HG02938 (cell line): ENCODE results near the gene XIRP2.
"Not testable (repeated sequence)": the region's sequence is repeated elsewhere in the genome, so short reads cannot be mapped to it uniquely, and the experiment has no call there.

ENCODE experiments used
- ATAC-seq: cut with Tn5 transposase; IDR thresholded peaks from one replicate; pipeline ENCODE4 v1.9.1; 2021; ENCODE audit warnings: mild to moderate bottlenecking, moderate library complexity; ENCODE audit not compliant: unreplicated experiment

The XIRP2 gene

DNA sequence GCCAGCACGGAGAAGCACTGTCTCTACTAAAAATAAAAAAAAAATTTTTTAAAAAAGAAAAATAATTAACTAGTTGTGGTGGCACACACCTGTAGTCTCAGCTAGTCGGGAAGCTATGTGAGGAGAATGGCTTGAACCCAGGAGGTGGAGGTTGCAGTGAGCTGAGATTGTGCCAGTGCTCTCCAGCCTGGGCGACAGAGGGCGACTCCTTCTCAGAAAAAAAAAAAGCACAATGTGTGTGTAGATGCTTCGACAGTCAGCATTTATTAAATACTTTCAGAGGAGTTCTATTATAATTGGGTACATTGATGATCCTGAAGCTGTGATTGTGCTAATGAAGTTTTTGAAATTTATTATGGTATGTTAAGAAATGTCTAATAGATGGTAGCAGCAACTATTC is 46.5 kb downstream of the XIRP2 start:
- no peak for ATAC-seq

DNA sequence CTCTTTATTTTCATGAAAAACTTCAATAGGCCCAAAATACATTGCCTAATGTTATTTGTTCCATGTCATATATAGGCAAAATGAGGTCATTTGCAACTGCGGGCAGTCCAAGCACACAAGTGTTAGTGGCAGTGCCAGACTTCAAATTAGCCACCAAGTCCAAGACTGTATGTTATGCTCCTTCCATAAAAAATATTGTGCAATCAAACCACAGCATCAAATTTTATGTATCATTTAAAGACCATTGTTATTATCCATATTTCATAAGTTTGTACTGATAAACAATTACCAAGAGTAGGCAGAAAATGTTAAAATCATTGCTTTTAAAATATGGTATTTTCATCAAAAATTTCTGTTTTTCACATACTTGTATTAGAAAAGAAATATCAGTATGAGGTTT is 54.1 kb downstream of the XIRP2 start:
- ATAC-seq, result no peak

DNA sequence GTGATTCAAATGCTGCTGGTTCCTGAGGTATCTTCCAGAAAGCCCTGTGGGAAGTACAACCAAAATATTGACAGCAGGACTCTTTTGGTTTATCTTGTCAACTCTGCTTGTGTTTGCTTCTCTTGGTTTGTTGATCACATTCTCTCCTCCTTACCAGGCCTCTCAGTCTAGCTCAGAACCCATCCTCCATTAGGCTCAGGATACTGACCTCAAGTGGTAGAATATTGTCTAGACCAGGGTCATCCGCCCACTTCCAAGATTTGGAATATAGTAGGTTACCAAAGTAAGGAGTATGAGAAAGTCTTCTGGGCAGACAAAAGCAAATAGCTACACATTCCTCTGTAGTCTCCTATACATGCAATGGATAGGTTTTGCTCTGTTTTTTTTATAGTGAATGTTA is 56.6 kb downstream of the XIRP2 start:
- ATAC-seq, result no peak

DNA sequence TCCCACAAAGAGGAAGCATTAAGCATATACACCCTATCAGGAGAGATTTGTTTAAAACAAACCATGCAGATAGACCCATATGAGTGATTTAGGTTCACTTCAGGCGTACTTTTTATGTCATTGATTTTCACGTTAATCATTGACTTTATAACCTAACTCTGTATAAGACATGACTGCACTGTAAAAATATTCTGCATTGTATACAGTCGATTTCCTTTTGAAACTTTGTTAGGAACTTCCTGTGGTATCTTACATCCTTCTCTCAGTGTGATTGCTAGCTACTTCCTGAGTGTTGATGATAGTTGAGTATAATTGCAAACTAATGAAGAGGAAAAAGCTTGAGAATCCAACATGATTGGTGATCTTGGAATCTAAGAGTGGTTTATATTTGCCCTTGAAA is 69.4 kb downstream of the XIRP2 start:
- ATAC-seq, result no peak

DNA sequence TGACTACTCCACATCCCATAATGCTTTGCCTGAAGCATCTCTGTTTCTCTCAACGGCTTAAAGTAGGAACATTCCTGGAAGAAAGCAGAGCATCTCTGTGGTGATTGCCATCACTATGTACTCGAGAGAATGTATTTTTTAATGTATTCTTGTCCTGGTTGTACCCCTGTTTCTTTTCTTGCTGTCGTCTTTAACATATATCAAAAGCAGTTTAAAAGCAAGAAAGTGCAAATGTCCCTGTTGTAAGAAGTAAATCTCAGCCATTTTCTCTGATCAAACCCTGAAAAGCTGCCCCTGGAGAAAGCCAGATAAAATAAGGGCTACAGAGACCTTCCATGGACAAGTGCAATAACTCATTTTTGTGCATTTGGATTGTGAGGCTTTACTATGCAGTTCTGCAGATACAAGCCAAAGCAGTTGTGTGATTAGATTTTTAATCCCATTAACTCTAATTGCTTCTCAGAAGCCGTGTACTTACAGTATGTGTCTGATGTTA is 70.8 kb downstream of the XIRP2 start:
- ATAC-seq, result no peak

DNA sequence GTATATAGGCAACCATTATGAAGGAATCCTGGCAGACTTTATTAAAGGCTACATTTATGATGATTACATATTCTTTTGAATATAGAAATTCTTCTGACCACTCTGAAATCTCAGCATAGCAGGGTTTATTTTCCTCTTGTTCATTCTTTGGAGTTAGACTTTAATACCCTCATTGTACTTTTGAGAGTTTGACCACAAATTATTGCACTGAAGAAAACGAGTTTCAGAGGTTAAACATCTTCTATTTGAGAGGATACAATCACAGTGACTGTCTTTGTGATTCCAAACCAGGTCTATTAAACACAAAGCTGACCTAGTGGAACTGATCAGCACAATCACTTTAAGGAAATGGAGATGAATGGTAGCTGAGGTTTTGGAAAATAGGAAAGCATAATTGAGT is 71.3 kb downstream of the XIRP2 start:
- ATAC-seq, result no peak

DNA sequence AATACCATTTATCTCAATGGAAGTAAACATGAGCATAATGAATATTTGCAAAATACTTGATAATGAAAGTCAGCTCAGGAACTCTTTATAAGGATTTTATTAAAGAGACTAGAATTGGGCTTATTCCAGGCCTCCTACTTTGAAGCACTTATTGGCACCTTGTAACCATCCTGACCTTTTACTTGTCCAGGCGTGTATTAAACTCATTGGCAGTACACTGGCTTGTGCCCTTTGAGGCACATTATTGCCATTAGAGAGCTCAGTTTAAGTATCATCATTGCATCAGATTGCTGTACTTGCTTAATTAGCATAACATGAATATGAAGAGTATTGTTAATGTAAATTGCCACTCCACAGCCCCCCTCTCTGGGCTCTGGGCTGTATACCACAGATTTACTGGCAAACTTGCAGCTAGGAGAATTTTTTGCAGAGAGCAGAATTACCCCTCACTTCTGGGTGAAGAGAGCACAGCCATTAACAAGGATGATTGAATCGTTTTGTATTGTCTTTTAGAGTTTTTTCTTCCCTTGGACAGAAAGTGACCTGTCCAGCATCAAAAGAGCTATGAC is 72.5 kb downstream of the XIRP2 start:
- ATAC-seq, result no peak

DNA sequence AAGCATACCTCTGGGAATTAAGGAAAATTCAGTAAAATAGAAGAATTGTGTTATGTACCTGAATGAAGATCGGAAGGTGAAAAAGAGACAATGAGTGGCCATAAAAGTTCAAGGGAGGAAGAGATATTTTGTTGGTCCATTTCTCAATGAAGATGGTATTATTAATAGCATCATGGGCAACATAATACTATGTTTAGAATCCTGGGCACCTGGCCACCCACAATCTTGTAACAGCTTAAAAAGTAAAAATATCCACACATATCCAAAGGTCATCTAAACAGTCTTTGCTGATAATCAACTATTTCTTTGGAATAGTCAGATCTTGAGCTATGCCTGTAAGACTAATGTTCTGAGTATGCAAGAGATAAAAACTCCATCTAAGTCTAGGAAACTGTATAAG is 73.7 kb downstream of the XIRP2 start:
- ATAC-seq, result no peak

DNA sequence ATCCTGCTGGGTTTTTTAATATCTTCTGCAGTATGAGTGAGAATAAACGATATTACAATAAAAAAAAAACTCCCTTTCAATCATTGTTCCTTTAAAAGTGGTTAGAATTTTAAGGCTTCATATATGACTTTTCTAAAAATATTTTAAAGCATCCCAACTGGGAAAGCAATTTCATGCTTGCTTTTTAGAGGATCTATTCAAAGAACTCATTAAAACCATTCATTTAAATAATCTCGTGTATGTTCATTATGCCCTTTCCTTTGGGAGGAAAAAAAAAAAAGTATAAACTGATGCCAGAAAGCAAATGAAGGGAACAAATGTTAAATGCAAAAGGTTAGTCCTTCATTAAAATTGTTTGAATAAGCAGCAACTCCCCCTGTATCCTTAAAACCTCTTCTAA is 81.2 kb downstream of the XIRP2 start:
- no peak for ATAC-seq

DNA sequence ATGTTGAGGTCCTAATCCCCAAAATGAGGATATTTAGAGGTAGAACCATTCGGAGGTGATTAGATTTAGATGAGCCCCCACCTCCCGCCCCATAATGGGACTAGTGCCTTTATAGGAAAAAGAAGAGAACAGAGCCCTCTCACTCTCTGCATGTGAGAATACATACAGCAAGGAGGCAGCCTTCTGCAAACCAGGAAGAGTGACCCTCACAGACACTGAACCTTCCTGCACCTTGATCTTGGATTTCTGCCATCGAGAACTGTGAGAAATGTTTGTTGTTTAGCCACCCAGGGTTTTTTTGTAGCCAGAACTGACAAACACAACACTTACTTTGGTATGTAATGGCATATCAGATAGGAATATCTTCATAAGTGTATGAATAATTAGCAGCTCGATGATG is 83.7 kb downstream of the XIRP2 start:
- ATAC-seq, result no peak

DNA sequence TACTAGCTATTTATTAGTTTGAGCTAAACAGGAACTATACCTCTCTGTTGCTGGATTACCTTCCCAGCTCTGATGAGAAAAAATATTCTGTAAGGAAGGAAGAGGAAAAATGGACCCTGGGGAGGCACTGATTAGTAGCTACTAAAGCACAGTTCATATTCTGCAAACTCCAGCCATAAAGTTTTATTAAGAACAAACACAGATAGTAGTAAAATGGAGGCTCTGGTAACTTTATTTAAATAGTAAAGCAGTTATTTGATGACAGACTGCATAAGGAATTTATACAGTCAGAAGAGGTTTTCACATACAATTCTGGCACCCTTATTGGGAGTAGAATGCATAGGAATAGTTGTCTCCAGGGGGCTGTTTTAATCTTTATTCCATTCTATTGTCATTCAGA is 84.1 kb downstream of the XIRP2 start:
- ATAC-seq, result no peak

DNA sequence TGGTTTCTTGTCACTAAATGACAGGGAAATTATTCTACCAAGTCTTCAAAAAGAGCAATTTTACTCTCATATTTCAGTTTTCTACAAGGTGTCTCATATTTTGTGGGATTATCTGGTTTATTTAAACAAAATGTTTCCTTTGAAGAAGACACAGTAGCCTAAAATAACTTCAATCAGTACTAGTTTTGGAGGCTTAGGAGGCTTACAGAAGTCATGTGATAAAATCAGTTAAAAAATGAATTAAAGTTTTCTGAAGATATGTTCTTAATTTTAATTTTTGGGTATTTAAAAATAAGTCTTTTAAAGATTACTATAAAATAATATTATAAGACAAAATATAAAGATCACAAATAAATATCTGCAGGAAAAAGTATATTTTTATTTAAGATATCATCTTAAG is 95.9 kb downstream of the XIRP2 start:
- no peak for ATAC-seq

DNA sequence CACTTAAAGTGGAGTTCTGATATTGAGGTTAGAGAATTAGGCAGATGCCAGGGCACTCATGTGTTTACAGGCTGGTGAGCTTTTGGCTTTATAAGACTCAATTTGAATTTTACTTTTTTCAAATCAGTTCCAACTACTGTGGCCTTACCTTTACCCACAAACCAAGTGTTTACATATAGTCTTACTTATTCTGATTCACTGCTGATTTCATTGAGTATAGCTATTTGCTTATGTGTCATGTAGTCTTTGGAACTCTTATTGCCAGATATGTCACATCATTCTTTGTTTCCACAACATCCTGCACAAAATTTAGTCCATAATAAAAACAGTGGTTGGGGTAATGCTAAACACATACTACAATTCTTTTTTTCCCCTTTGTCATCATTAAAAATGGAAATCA is 96.5 kb downstream of the XIRP2 start:
- no peak for ATAC-seq

DNA sequence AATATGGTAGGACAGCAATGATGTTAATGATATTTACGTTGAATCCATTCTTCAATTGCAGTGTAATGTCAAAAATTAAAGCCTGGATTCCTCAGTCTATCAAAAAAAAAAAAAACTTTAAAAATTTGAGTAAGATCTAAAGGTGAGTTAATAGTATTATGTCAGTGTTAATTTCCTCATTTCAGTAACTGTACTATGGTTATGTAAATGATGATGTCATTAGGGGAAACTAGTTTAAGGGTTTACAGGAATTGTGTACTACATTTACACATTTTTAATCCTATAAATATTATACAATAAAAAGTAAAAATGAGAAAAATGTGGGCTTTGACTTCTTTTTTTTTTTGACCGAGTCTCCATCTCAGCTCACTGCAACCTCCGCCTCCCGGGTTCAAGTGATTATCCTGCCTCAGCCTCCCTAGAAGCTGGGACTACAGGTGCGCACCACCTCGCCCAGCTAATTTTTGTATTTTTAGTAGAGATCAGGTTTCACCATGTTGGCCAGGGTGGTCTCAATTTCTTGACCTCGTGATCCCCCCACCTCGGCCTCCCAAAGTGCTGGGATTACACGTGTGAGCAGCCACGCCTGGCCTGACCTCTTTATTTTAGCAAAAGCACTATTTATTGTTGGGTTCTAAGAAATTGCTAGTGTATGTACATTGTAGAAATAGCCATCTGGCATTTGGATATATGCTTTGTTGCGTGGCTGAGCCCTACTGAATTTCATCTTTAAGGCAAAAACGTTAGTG is 106.5 kb downstream of the XIRP2 start:
- ATAC-seq, result no peak

DNA sequence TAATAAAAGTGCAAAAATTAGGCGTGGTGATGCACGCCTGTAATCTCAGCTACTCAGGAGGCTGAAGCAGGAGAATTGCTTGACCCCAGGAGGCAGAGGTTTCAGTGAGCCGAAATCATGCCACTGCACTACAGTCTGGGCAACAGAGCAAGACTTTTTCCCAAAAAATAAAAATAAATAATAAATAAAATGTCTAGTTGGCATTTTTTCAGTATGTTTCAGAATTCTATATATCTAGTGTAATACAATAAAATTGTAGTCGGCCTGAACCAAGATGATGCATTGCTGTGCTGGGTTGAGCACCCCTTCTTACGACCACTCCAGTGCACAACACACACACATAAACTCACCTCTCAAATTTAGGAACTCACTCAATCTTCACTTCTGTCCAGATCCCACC is 108.2 kb downstream of the XIRP2 start:
- ATAC-seq, result no peak

DNA sequence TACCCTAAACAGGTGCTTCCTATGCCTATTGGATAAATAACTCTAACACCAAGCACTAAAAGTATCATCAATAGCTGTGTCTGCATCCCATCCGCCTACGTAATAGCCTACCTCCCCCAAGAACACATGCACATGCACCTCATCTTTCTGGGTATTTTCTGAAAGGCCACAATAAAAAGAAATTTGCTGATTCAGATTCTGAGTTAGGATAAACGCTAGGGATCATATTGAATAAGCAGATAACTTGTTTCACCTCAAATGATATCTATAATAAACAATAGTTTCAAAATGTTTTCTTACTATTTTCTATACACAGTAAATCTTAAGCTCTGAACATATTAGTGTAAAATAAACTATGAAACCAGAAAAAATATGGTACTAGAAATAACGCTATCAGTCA is 112.9 kb downstream of the XIRP2 start:
- ATAC-seq, result no peak

DNA sequence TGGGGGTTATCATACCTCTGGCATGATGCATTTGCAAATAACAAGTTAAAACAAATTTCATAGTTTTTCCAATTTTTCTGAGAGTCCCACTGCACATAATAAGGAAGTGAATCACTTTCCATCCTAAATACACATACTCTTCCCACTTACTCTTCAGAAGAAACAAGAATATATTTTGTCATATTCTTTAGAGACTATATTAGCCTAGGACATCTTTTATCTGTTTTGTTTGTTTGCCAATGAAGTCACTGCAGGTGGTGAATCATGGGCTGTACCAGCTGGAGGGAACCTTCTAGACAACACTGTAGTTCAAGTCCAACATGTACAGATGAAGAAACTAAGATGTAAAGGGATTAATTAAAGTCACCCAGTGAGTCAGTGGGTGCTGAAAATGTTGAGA is 116.8 kb downstream of the XIRP2 start:
- no peak for ATAC-seq

DNA sequence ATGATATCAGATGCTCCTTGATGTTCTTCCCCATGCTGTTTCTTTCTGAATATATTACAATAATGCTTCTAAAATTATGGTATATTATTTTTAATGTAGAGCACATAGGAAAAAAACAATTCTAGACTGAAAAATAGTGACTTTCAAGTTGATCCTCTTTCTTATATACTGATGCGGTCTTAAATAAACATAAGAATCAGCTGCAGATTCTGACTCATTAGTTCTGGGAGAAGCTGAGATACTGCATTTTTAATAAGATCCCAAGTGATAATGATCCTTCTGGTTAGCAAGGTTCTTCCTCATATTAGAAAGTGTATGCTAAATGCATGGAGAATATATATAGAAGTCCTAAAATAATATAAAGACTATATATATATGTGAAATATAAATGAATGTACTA is 124.9 kb downstream of the XIRP2 start:
- ATAC-seq, result no peak

DNA sequence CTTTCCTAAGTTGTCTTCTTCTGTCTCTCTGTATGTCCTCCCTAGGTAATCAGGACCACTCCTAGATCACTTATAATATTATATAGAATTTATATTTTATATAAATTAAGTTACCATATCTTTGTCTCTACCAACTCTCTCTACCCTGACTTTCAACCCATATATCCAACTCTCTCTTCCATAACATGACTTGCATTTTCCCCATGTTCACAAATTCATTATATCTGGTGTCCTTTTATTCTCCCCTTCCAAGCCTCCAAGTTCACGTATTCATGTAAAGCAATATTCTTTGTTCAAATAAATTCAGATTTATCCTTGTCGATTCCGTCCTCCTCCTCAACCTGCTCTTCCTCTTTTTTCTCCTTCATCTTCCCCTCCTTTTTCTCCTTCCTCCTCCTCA is 127.5 kb downstream of the XIRP2 start:
- ATAC-seq, result no peak

DNA sequence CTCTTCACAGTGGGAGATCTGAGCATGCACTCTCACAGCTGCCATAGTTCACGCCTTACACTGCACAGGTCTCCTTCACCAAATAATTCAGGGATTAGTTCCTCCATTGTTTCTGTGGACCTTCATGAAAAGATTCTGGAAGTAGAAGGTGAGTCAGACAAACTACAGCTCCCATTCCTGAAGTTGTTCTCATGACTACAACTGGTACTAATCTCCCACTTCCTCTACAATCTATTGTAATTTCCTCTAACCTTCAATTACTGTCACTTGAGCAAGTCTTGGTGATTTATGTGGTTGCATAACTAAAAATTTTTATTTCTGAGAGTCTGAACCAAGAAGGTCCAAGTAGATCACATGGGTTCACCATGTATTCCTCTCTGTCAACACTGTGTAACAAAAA is 128.7 kb downstream of the XIRP2 start:
- no peak for ATAC-seq

DNA sequence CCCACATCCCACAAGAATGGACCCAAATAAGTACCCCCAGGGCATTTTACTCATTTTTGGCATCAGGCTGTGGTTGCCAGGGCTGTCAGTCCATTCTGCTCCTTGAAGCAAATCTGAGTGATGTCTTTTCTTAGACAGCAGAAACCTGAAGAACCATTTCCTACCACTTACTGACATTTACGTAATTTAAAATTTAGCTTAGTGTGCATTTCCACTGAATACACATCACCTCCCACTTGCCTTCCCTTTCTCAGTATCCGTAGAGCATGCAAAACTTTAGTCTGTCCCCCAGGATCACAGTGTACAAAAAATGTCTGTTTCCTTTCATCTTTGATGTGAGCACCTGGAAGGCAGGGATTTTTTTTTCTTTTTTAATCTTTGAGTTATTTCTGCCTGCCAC is 130.3 kb downstream of the XIRP2 start:
- ATAC-seq, result no peak

DNA sequence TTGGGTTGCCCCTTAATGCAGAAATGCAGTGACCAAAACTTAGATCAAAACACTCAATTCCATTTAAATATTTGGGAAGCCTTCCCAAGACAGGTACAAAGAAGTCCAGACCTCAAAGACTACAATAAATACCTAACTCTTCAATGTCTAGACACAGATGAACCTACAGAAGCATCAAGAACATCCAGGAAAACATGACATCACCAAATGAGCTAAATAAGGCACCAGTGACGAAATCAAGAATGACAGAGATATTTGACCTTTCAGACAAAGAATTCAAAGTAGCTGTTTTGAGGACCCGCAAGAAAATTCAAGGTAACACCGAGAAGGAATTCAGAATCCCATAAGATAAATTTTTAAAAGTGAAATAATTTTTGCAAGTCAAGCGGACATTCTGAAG is 140.2 kb downstream of the XIRP2 start:
- no peak for ATAC-seq

DNA sequence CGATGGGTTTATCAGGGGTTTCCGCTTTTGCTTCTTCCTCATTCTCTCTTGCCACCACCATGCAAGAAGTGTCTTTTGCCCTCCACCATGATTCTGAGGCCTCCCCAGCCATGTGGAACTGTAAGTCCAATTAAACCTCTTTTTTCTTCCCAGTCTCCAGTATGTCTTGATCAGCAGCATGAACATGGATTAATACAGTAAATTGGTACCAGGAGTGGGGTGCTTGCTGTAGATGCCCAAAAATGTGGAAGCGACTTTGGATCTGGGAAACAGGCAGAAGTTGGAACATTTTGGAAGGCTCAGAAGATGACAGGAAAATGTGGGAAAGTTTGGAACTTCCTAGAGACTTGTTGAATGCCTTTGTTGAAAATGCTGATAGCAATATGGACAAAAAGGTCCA is 146.7 kb downstream of the XIRP2 start:
- not testable (repeated sequence) for ATAC-seq
